VCaP (cell line): Measurements from ENCODE around the gene DAPK1.

Experiments used
- H3K27ac ChIP-seq: fragments of 450-650 bp; 2 replicates; pipeline ENCODE4 v1.5.1; 2017
- TF ChIP-seq, protein P1 (sequence below): fragments of 450-650 bp; conservative IDR thresholded peaks from 2 replicates; pipeline ENCODE4 v1.5.1; 2017; ENCODE audit warnings: mild to moderate bottlenecking, moderate library complexity

Gene DAPK1

DNA sequence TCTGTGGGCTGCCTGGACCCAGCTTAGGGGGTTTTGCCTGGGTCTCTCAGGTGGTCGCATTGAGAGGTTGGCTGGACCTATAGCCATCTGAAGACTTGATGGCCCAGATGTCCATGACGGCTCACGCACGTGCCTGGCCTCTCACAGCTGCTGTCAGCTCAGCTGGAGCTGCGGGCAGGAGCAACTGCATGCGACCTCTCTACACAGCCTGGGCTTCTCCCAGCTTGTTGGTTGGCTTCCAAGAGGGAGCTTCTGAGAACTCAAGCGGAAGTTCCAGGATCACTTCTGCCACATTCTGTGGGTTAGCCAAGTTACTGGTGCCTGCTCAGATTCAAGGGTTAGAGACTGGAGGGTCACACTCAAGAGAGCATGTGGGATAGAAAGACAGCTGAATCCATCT lies 99.2 kb downstream of the DAPK1 start:
- TF ChIP-seq, protein P1, sequence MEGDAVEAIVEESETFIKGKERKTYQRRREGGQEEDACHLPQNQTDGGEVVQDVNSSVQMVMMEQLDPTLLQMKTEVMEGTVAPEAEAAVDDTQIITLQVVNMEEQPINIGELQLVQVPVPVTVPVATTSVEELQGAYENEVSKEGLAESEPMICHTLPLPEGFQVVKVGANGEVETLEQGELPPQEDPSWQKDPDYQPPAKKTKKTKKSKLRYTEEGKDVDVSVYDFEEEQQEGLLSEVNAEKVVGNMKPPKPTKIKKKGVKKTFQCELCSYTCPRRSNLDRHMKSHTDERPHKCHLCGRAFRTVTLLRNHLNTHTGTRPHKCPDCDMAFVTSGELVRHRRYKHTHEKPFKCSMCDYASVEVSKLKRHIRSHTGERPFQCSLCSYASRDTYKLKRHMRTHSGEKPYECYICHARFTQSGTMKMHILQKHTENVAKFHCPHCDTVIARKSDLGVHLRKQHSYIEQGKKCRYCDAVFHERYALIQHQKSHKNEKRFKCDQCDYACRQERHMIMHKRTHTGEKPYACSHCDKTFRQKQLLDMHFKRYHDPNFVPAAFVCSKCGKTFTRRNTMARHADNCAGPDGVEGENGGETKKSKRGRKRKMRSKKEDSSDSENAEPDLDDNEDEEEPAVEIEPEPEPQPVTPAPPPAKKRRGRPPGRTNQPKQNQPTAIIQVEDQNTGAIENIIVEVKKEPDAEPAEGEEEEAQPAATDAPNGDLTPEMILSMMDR = no peak
- no peak overlapping the region for H3K27ac ChIP-seq

DNA sequence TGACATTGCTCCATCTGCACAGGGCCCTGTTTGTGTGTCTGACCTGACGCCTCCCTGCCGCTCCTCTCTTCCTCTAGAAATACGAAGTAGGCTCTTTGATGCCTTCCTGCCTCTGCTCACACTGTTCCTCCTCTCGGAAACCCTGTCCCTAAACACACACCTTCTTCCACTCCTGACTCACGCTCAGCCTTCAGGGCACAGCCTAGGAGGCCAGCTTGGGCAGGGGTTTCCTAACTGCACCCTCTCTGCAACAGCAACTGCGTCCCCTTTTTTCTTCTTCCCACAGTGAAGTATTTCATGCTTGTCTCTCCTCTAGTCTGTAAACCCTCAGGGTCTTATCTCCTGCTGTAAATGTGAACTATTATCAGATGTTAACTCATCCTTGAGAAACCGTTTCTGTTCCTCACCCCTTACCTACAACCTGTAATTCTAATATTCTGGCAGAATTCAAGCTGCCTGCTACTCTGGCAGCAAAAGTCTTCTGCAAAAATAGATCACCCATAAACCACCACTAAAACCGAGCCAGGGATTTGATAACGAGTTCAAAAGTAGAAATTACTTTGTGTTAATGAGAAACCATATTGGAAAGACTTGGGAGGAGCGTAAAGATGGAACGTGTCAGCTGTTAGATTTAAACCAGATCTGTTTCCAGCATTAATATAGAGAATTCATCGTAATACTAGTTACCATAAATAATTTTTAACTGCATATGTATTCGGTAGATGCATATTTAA lies 100.2 kb downstream of the DAPK1 start:
- TF ChIP-seq, protein P1 = no peak
- 0 out of 2 replicates have a peak overlapping the region, but pooled peaks have one; percentile 8 for H3K27ac ChIP-seq

DNA sequence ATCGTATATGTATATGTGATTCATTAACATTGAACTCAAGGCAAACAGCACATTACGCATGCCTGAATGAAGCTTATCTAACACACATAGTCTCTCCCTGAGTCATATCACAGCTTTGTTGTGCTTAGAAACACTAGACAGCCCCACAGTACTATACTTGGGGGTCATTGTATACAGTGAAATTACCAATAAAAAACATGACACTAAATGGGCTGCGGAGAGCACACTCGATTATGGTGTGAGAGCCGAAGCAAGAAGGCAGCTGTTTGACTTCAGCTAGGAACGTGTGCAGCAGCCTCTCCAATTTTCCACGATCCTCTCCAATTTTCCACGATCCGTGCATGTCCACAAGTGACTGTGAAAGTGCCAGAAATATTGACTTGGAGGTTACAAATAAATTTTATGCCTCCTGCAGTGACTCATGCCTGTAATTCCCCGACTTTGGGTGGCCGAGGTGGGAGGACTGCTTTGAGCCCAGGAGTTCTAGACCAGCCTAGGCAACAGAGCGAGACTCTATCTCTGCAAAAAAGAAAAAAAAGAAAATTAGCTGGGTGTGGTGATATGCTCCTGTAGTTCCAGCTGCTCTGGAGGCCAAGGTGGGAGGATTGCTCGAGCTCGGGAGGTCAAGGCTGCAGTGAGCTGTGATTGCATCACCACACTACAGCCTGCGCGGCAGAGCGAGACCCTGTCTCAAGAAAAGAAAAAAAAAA lies 102.4 kb downstream of the DAPK1 start:
- no peak overlapping the region for H3K27ac ChIP-seq
- TF ChIP-seq, protein P1 = no peak

DNA sequence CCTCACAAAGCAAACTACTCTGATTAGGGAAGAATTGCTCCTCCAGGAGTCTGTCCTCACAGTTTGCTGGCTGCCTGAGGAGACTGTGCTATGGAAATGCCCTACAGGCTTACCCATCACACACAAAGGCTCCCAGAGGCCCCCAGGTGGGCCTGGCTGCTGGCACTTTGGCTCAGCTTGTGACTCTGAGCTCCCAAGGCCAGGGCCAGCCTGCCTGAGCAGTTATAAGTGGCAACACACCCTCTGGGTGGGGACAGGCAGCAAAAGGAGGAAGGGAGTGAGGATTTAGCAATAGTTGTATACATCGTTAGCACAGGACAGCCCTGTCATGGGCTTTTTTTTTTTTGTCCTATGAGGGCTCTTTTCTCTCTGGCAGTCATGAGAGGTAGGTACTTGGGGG lies 103.5 kb downstream of the DAPK1 start:
- no peak overlapping the region for H3K27ac ChIP-seq

DNA sequence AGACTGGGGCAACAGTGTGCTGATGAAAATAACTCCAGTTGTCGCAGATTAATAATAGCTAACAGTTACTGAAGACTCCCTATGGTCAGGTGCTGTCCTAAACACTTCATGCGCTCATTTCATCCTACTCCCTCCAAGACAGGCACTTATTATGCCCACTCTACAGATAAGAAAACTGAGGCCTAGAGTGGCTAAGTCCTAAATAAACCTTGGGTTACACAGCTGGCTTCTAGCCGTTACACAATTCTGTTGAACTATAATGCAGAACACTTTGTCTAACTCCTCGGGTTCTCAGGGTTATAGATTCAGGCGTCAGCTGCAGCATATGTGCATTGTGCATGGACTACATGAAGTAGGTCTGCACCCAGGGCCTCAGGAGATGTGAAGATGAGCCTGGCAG lies 103.9 kb downstream of the DAPK1 start:
- TF ChIP-seq, protein P1 = no peak
- H3K27ac ChIP-seq = no peak overlapping the region

More for the DNA sequence above, 103.5 kb downstream of the DAPK1 start:
- TF ChIP-seq, protein P1 = no peak

DNA sequence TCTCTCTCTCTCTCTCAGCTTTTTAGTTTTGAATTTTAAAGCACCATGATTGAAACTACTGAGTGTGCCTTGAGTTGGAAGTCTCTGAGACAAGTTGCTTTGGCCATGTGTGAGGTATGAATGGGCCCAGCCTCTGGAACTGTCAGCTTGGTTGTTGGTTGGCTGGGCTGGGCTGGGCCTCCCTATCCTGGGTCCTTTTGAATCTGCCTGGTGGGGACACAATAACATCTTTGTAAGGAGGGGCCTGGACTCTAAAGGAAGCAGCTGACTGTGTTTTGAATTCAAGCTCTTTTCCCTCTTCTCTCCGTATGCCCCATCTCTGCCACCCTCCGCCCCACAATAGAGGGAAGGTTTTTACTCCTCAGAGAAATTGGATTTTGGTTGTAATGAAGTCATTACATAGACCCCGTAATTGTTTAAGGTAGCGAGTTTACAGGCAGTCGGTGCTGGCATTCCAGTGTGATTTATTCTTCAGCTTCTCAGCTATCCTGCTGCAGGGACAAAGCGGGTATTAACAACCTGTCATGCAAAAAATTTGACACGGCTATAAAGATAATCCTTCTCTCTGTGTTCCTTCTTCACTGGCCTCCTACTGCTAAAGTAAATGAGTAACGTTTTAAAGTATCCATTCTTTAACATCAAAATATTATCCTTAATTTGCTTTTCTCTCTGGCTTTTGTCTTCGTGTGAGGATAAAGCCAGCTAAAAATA lies 105.4 kb downstream of the DAPK1 start:
- no peak overlapping the region for H3K27ac ChIP-seq
- TF ChIP-seq, protein P1 = no peak

DNA sequence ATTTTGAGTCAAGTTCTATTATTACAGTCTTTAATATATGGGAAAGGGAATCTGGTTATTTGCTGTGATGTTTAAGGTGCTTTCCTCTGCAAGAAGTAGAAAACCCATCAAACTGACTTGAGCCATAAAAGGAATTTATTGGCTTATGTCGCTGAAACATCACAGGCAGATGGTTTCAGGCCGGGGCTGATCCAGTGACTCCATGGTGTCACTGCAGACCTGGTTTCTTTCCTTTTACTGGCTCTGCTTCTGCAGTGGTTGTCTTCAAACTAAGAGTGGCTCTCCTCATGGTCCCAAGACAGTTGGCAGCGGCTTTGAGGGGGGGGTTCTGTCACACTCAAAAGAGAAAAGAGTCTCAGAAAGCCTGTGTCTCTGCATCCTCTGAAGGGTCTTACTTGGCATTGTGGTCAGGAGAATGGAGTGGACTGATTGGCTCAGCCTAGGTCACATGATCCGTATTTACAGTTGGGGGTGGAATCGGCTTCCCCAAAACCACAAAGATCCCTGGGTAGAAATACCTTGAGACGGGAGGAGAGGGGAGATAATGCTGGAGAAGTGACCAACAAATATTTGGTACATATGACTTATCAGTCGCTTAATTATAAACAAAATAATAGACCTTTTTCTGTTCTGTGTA lies 106.3 kb downstream of the DAPK1 start:
- TF ChIP-seq, protein P1 = no peak
- no peak overlapping the region for H3K27ac ChIP-seq
